Panc1 (cell line): ENCODE data around the gene TMEM39B.

Source experiments
- CTCF ChIP-seq: fragments of 450-650 bp; IDR thresholded peaks from 2 replicates; pipeline ENCODE4 v1.5.1; 2017; ENCODE audit warnings: mild to moderate bottlenecking
- POLR2AphosphoS5 ChIP-seq: IDR thresholded peaks from 2 replicates; pipeline ENCODE4 v1.6.1; 2012; ENCODE audit warnings: mild to moderate bottlenecking, low read depth, low read length, moderate library complexity
- TF ChIP-seq, protein P1 (sequence below), 2 experiments: IDR thresholded peaks; 2 replicates each; pipeline ENCODE4 v1.6.1; 2011 to 2012; ENCODE audit warnings: low read depth in 2 of 2, control low read depth in 1 of 2, low read length in 1 of 2, mild to moderate bottlenecking in 1 of 2, moderate library complexity in 1 of 2; ENCODE audit not compliant: insufficient read depth in 1 of 2

DNA sequence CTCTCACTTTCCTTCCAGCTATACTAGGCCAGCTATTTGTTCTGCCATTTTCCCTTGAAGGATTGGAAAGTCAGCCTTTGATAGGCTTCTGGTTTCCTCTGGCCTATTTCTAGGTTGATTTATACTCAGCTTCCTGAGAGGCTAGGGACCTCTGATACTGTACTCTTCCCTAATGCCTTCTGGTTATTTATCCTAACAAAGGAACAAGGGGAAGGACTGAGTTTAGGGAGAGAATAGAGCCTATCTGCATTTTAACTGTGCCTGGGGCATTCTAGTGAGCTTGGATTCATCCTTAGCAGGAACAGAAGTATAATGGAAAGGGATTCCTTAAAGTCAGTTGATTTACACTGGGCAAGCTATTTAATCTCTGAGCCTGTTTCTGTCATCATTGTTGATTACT, 11.8 kb upstream of the TMEM39B start:
- TF ChIP-seq CTCF (no peak), POLR2AphosphoS5 (no peak)
- TF ChIP-seq, protein P1, sequence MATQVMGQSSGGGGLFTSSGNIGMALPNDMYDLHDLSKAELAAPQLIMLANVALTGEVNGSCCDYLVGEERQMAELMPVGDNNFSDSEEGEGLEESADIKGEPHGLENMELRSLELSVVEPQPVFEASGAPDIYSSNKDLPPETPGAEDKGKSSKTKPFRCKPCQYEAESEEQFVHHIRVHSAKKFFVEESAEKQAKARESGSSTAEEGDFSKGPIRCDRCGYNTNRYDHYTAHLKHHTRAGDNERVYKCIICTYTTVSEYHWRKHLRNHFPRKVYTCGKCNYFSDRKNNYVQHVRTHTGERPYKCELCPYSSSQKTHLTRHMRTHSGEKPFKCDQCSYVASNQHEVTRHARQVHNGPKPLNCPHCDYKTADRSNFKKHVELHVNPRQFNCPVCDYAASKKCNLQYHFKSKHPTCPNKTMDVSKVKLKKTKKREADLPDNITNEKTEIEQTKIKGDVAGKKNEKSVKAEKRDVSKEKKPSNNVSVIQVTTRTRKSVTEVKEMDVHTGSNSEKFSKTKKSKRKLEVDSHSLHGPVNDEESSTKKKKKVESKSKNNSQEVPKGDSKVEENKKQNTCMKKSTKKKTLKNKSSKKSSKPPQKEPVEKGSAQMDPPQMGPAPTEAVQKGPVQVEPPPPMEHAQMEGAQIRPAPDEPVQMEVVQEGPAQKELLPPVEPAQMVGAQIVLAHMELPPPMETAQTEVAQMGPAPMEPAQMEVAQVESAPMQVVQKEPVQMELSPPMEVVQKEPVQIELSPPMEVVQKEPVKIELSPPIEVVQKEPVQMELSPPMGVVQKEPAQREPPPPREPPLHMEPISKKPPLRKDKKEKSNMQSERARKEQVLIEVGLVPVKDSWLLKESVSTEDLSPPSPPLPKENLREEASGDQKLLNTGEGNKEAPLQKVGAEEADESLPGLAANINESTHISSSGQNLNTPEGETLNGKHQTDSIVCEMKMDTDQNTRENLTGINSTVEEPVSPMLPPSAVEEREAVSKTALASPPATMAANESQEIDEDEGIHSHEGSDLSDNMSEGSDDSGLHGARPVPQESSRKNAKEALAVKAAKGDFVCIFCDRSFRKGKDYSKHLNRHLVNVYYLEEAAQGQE (IDR thresholded peaks at IDR 0.05; ENCODE audit: insufficient read depth in 1 of 2, low read depth in 2 of 2, low read length in 1 of 2): no peak
